Smooth muscle cell of bladder (primary cell): ENCODE results near the gene GOLGA8B. TPM values are rescaled to one million over a fixed set of nuclear protein-coding genes. Genes with fewer than 3 reads are reported as not detected.

Experiments used
- total RNA-seq: library from RNA; depleted of rRNA; stranded (reverse); fragments of >200 nt; gene quantifications from 2 replicates; pipeline ENCODE4 v1.2.3, GENCODE V29; 2014

GOLGA8B gene
- 9.4 and 19.8 TPM in 2 replicates for total RNA-seq

GRCh38 chr15:34583399-34584329, at the start of gene GOLGA8B:
Gene GOLGA8B (minus strand): TSS chr15:34583651. CDS start chr15:34535912, 47,739 bp downstream.

Other genes starting within 250 kb of the GOLGA8B start
- 10.2 and 15.0 TPM in 2 replicates for gene SLC12A6, start 245.9 kb downstream of the GOLGA8B start, total RNA-seq
- 178 and 197 TPM in 2 replicates for gene NOP10, start 240.5 kb downstream of the GOLGA8B start, total RNA-seq
- not detected in 2 replicates for gene NUTM1, start 240.3 kb downstream of the GOLGA8B start, total RNA-seq
- gene LPCAT4, start 216.5 kb downstream of the GOLGA8B start, total RNA-seq, result 4.0 and 5.4 TPM in 2 replicates
- 8.9 and 9.0 TPM in 2 replicates for gene GOLGA8A, start 145.8 kb downstream of the GOLGA8B start, total RNA-seq
- not detected in 2 replicates for gene GJD2, start 171.3 kb upstream of the GOLGA8B start, total RNA-seq
- not detected in 2 replicates for gene ACTC1, start 211.9 kb upstream of the GOLGA8B start, total RNA-seq